COLO668 (cell line): ENCODE data around the gene PLEKHA4.
A peak's percentile ranks its signal among the peaks of the same experiment; 100 is the strongest.
"Not testable (repeated sequence)": the region's sequence is repeated elsewhere in the genome, so short reads cannot be mapped to it uniquely, and the experiment has no call there.

Source experiments
- DNase-seq: peaks from one replicate; lab custom pipeline; 2025; ENCODE audit not compliant: unreplicated experiment; lab: John Stamatoyannopoulos, UW

PLEKHA4 gene

GRCh38 chr19:48867746-48868113 is 687 bp downstream of the PLEKHA4 start:
- DNase-seq = no peak

GRCh38 chr19:48867123-48867745 is 1.2 kb downstream of the PLEKHA4 start:
- no peak for DNase-seq

DNA sequence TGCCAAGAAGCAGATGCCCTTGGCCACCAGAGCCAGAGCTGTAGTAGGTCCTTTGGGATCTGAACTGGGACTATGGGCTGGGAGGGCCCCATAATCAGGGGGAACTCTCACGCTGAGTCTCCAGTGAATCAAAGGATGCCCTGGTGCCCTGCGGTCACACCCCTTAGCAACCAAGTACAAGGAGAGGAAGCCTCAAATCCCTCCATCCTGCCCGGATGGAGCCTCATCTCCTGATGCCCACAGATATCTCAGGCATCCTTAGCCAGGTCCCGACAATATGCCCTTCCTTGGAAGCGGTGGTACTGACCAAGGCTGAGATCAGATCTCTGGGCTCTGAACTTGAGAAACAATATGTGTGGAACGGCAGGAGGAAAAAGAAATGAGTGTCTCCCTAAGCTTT is 1.7 kb downstream of the PLEKHA4 start:
- DNase-seq = no peak

GRCh38 chr19:48862827-48863226 is 5.6 kb downstream of the PLEKHA4 start:
- no peak for DNase-seq

DNA sequence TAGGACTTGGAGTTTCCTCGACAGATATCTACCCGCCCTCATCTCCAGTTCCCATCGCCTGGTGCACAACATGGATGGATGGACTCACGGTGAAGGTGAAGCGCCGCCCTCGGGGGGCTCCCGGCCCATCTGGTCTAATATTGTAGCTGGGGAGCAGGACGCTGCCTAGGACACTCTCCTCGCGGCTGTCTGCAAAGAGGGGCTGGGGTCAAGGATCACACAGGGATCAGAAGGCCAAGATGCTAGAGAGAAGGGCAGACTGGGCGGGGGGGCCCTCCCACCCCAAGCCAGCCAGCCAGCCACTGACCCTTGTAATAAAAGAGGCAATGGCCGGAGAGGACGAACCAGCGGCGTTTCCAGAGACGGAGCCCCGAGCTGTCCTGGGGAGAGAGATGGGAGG is 7.1 kb downstream of the PLEKHA4 start:
- DNase-seq = no peak

GRCh38 chr19:48859711-48860572 is 8.5 kb downstream of the PLEKHA4 start:
- DNase-seq = no peak

GRCh38 chr19:48858984-48859710 is 9.3 kb downstream of the PLEKHA4 start:
- DNase-seq = no peak

DNA sequence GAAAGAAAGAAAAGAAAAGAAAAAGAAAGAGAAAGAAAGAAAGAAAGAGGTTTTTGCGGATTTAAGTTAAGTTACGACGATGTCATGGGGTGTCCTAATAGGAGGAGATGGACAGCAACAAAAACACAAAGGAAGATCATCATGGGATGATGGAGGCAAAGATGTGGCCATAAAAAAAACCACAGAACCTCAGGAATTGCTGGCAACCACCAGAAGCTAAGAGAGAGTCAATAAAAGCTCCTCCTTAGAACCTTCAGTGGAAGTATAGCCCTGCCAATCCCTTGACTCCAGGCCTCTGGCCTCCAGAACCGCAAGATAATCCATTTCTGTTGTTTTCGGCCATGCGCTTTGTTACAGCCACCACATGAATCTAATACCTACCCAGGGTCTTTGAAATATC is 11.5 kb downstream of the PLEKHA4 start:
- DNase-seq = no peak

GRCh38 chr19:48854103-48854502 is 14.3 kb downstream of the PLEKHA4 start:
- no peak for DNase-seq

DNA sequence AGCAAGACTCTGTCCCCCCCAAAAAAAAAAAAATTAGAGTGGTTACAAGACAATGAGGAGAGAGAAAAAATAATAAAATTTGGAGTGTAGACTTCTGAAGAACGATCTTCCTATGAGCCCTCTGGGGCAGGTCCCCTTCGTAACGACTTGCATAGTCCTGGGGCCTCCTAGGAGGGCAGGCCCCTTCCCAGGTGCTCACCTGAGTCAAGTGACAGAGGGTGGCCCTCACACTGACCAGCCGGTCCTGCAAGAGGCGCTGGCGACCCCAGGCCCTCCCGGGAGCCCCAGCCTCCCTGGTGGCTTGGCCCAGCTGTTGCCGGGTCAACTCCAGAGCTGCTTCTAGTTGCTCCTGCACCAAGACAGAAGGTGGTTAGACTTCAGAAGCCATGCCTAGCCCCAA is 14.9 kb downstream of the PLEKHA4 start:
- no peak for DNase-seq

GRCh38 chr19:48852292-48852691 is 16.1 kb downstream of the PLEKHA4 start:
- no peak for DNase-seq

- not testable (repeated sequence) for DNase-seq
Observed at GRCh38 chr19:48846659-48847058, 21.8 kb downstream of the PLEKHA4 start.

- DNase-seq = no peak
Observed at GRCh38 chr19:48845384-48845783, 23.0 kb downstream of the PLEKHA4 start.

GRCh38 chr19:48844472-48844871 is 23.9 kb downstream of the PLEKHA4 start:
- DNase-seq = no peak

DNA sequence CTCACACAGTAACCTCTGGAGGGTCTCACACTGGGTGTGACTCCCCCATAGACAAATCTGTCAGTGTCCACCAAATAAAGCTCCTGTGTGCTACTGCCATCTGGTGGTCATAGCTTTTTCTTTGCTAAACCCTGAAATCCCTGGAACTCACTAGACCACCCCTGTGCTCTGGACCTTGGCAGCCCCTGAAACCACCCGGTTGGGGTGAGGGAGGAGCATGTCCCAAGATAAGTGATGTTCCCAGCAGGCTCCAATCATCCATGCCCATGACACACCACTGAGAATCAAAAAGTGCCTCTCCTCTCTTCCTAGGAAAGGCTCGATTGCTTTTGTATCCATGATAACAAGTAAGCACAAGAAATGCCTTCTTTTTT is 25.6 kb downstream of the PLEKHA4 start:
- DNase-seq = peak; percentile 30

- no peak for DNase-seq
Observed at GRCh38 chr19:48841571-48841970, 26.8 kb downstream of the PLEKHA4 start.

DNA sequence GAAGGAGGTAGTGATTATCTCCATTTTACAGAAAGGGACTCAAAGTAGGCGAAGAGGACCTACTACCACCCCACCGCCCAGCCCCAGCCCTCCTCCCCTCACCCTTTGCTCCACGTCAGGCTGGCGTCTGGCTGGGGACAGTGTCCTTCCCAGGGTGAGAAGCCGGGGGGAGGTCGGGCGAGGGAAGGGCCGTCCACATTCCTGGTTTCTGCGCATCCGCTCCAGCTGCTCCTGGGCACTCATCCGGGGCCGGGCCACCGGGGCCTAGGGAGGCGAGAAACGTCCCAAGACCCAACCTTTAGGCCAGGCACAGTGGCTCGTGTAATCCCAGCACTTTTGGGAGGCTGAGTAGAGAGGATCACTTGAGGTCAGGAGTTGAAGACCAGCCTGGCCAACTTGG is 27.4 kb downstream of the PLEKHA4 start:
- DNase-seq = no peak

- no peak for DNase-seq
Observed at GRCh38 chr19:48837687-48838086, 30.7 kb downstream of the PLEKHA4 start.

- no peak for DNase-seq
Observed at GRCh38 chr19:48837051-48837524, 31.3 kb downstream of the PLEKHA4 start.

DNA sequence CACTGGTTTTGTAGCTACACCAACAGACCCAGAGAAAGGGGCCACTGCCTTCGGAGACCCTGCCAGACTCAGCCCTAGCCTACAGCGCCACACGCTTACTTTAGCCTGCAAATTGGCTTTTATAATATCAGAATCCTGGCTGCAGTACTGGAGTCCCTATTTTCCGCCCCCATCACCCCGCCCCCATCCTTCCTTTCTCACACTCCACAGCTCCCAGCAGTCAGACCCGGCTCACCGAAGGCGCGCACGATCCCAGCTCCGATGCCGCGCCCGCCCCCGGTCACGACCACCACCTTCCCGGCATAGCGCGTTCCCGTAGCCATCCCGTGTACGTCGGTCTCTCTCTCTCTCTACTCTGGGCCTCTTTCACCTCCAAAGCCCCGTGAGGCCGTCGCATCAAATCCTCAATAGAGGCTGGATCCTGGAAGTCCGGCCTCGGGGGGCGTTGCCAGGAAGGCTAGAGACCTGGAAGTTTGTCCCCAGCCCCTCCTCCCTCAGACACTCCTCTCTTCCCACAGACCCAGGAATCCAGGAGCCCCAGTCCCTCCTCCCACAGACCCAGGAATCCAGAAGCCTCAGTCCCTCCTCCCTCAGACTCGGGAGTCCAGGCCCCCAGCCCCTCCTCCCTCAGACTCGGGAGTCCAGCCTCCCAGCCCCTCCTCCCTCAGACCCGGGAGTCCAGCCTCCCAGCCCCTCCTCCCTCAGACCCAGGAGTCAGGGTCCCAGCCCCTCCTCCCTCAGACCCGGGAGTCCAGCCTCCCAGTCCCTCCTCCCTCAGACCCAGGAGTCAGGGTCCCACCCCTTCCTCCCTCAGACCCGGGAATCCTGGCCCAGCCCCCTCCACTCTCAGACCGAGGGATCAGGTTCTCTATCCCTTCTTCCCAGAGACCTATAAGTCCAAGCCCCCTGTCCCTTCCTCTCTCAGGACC is 32.1 kb downstream of the PLEKHA4 start, which contains the start of gene HSD17B14:
HSD17B14 (minus strand) TSS at position 403 of the 929 bp plus-strand sequence; CDS start at position 323, 80 bp downstream.
- DNase-seq = no peak

- DNase-seq = peak; percentile 91
Observed at GRCh38 chr19:48835734-48836088, 32.7 kb downstream of the PLEKHA4 start.
